HL-60 (cell line): ENCODE data around the gene HLA-G.

Experiments
- POLR2AphosphoS5 ChIP-seq: IDR thresholded peaks from 2 replicates; pipeline ENCODE4 v1.6.1; 2012; ENCODE audit warnings: low read depth
- REST ChIP-seq: IDR thresholded peaks from 2 replicates; pipeline ENCODE4 v1.6.1; 2012; ENCODE audit warnings: low read depth; ENCODE audit not compliant: insufficient replicate concordance
- TF ChIP-seq, protein P1 (sequence below): IDR thresholded peaks from one replicate; pipeline ENCODE4 v1.5.1; 2011; ENCODE audit warnings: low read length, control low read depth, inconsistent platforms; ENCODE audit not compliant: insufficient read depth

DNA sequence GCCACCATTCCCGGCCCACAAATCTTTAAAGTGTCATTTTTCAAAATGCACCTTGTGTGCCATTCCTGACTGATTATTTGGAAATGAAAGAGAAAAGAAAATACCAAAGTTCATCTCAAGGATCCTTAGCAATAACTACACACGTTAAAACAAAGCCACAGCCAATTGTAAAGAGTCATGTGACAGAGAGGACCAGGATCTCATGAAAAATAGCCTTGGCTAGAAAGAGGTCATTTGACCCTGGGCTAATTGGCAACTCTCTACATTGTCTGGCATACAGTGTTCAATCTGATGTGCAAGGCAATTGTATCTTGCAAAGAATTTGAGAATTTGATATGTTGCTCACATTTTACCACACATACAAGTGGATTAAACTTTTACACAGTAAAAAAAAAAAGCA is 31.6 kb upstream of the HLA-G start:
- TF ChIP-seq, protein P1, sequence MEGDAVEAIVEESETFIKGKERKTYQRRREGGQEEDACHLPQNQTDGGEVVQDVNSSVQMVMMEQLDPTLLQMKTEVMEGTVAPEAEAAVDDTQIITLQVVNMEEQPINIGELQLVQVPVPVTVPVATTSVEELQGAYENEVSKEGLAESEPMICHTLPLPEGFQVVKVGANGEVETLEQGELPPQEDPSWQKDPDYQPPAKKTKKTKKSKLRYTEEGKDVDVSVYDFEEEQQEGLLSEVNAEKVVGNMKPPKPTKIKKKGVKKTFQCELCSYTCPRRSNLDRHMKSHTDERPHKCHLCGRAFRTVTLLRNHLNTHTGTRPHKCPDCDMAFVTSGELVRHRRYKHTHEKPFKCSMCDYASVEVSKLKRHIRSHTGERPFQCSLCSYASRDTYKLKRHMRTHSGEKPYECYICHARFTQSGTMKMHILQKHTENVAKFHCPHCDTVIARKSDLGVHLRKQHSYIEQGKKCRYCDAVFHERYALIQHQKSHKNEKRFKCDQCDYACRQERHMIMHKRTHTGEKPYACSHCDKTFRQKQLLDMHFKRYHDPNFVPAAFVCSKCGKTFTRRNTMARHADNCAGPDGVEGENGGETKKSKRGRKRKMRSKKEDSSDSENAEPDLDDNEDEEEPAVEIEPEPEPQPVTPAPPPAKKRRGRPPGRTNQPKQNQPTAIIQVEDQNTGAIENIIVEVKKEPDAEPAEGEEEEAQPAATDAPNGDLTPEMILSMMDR, result no peak
- TF ChIP-seq POLR2AphosphoS5 (no peak), REST (no peak)
